GM21737 (cell line): ENCODE results near the gene SRMS.

ENCODE experiments used
- ATAC-seq: cut with Tn5 transposase; IDR thresholded peaks from one replicate; pipeline ENCODE4 v1.9.1; 2021; ENCODE audit warnings: mild to moderate bottlenecking, moderate library complexity; ENCODE audit not compliant: unreplicated experiment

The SRMS gene

DNA sequence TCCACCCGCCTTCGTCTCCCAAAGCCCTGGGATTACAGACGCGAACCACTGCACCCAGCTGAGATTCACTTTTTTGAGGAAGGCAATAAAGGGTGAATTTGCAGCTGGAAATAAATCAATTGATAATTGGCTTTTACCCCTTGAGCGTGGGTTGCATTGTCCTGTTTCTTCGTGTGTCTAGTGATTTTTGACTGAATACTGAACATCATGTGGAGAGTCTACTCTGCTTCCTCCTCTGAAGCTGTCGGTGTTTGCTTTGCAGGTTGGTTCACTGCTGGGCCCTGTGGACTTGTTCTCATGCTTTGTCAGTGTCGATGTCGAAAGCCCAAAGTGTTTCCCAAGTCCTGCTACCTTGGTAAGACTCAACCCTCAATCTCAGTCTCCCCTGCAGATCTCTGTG is 42.9 kb downstream of the SRMS start:
- ATAC-seq: no peak

DNA sequence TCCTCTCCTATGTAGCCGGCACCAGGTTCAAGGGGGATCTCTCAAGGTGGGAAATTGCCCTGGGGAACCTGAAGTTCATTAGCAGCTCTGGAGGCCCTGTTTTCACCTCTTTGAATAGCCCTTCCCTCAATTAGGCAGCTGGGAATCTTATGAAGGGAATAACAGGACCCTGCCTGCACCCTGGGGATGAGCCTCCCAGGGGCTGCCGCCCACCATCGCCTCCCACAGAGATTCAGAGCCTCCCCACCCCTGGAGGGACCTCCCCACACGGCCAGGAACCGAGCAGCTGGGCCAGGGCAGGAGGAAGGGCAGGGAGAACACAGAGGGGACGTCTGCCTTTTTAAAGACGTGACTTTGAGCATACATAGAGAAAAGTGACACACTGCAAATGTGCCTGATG is 44.0 kb downstream of the SRMS start:
- no peak for ATAC-seq

DNA sequence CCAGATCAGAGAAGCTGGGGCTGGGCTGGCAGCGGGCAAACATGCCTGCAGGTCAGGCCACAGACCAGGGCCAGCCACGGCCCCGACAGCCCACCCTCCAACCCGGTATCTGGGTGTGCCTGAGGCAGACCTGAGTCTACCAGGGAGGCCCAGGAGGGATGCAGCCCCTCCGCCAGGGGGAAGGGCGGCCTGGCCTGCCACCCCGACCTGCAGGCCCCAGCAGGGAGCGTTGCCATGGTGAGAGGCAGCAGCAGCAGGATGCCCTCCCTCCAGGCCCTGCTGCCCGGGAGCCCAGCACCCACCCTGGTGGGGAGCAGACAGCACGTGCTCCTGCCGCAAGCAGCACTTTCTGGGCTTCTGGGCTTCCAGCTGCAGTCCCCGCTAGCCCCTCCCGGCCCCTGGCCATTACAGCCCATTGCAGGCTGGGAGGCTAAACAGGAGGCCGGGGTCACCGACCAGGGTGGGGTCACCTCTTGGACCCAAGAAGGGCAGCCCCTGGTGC is 44.8 kb downstream of the SRMS start:
- no peak for ATAC-seq

DNA sequence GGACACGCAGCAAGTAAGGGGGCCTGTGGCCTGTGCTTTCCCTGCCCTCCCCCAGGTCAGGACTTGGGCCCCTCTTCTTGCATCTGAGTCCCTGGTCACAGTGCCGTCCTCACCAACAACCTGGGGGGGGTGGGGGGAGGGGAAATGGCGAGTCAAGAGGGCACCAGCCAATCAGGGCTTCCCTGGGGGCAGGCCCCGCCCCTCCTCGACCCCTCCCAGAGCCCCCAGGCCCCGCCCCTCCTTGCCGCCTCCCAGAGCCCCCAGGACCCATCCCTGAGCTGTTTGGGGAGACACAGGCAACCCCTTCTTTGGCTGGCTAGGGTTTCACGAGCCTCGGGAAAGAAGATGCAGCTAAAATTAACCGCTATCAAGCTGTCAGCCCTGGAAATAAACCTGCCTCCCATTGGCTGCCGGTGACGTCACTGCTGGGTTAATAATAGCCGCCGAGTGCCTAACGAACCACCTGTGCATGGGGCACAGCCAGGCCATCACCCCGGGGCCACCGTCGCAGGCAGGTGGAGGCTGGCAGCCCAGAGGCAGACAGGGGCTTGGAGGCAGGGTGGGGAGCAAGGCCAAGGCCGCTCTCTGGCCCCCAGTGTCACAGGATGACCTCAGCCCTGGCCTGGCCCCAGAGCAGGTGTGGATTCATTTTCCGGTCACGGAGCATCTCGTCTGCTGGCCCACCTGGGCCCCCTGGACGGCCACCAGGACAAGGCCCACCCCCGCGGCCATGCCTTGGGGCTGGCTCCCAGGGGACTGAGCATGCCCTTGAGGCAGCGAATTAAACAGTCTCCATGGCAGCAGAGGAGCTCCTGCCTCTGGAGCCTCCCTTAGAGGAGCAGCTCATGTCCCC is 45.5 kb downstream of the SRMS start:
- no peak for ATAC-seq

DNA sequence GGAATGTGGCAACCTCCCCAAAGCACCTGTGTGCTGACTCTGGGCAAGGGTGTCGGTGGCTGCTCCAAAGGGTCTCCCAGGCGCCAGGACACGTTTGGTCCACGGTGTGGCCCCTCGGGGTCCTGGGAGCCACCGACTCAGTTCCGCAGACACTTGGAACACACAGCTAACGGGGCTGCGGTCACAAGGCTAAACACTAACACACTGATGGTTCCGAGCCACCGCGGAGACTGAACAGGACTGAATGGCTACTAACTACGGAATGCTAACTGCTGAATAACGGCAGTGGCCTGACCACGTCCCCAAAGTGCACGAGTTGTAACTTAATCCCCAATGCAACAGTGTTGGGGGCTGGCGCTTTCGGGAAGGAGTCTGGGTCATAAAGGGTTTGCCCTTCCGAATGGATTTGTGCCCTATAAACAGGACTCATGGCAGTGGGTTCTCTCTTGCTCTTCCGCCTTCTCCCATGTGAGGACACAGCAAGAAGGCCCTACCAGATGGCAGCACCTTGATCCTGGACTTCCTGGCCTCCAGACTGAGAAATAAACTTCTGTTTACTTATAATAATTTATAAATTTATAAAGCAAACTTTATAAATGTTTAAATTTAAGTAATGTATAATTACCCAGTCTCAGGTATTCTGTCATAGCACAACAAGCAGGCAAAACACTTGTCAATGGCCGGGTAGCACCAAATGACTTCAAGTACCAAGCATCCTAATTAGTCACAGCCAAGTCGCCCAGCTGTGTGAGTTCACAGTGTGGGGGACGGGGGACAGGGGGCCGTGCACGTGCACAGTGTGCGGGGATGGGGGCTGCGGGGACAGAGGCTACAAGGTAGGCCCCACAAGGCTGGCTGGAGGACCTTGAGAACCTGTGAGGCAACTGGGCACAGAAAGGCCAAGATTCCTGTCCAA is 46.4 kb downstream of the SRMS start:
- no peak for ATAC-seq

DNA sequence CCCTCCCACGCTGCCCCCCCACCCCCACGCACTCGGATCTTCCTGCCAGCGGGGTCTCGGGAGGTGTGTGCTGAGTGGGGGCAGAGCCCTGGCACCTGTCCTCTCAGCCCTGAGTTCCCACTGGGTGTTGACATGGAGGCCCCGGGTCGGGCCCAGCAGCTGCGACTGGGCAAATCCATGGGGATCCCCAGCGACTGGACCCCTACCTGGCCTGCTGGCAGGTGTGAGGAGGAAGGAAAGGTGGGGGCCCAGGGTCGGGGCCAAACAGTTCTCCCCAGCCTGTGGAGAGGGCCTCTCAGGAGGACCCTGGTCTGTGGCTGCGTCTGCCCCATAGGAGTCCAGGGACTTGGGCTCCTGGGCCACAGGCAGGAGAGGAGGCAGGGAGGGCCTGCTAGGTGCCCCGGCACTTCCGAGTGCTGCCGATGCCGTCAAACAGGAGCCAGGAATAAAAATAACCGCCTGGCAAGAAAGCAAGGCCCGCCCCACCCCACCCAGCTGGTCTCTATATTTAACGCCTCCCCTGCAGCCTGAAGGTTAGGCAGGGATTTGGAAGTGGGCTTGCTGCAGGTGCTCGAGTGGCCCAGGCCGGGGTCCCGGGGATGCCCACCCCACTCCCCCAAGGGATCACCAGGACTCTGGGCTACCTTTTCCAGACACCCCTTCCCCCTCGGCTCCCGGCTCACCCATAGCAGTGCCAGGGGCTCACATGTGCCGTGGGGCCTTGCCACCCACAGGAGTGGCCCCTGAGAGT is 47.2 kb downstream of the SRMS start:
- ATAC-seq: no peak

DNA sequence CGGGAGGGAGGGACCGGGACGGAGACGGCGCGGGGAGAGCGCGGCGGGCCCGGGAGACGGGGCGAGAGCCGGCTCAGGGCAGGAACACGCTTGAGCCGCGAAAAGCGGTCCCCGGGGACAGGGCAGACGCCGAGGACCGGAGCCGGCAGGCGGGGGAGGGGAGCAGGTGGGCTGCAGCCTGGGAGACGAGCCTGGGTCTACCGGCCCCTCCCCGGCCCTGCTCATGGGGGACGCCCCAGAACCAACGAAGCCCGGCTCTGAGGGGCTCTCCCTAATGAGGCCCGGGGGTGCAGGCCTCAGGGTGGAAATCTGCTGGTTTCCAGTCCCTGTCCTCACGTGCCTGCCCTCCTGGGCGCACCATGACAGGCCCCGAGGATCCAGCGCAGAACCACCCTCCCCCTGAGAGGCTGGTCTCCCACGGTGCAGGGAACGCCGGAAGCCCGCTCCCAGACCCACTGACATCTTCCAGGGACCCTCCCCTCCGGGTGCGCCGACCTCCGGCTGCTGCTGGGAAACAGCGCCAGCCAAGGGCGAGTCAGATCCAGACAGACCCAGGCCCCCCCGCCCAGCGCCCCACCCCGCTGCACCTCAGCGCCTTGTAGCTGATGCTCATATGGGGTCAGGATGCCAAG is 48.1 kb downstream of the SRMS start:
- ATAC-seq: no peak

DNA sequence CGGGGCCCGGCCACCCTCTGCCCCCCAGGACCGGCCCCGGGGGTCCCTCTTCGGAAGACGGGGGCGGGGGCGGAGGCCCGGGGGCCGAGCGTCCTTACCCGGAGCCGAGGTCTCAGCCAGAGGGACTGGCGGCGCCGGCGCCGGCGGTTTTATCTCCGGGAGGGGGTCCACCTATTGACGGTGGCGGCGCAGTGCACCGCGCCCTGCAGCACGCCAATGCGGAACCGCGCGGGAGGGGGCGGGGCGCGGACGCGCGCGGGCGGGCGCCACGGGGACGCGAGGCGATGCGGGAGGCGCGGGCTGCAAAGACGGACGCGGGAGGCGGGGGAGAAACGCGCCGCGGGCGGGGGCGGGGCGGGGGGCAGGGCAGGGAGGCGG is 48.6 kb downstream of the SRMS start, which contains the start of gene EEF1A2:
Gene EEF1A2, minus strand, starts transcription at position 124 of the 378 bp plus-strand sequence. CDS start 1,320 bp downstream, outside the sequence.
- ATAC-seq: no peak

DNA sequence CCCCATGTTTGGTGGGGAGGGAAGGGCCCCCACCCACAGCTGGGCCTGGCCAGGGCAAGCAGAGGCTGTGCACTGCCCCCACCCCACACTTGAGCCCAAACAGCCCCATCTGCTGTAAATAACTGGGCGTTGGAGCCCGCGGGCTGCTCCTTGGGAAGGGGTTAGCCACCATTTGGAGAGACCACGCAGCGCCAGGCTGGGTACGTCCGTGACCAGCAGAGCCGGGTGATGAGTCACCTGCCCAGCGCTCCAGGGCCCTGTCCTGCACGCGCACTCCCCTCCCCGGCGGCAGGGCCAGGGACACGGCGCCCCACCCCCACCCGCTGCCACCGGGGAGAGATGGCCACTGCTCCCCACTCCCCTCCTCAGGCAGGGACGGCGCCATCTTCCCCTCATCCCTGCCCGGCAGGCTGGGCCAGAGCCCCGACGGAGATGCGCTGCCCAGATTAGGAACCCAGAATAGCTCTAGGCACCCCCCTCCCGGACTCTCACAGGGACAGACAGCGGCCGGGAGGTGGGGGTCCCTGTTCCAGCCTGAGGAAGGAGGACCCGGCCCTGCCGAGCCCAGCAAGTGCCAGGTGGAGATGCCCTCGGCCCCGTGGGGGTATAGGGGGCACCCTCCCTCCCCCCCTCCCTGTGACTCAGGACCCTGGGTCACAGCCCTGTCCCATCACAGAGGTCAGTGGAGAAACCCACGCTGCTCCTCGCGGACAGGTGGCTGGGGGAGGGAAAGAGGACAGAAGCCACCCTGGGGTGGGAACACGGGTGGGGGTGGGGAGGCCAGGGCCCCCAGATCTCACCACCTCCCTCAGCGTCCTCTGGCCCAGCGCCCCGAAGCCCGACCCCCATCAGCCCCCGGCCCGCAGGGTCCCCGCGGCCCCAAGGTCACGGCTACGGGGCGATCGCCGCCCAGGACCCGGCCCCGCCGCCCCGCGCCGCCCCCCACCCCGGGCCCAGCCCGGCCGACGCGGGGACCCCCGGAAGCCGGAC is 49.3 kb downstream of the SRMS start:
- ATAC-seq: no peak

DNA sequence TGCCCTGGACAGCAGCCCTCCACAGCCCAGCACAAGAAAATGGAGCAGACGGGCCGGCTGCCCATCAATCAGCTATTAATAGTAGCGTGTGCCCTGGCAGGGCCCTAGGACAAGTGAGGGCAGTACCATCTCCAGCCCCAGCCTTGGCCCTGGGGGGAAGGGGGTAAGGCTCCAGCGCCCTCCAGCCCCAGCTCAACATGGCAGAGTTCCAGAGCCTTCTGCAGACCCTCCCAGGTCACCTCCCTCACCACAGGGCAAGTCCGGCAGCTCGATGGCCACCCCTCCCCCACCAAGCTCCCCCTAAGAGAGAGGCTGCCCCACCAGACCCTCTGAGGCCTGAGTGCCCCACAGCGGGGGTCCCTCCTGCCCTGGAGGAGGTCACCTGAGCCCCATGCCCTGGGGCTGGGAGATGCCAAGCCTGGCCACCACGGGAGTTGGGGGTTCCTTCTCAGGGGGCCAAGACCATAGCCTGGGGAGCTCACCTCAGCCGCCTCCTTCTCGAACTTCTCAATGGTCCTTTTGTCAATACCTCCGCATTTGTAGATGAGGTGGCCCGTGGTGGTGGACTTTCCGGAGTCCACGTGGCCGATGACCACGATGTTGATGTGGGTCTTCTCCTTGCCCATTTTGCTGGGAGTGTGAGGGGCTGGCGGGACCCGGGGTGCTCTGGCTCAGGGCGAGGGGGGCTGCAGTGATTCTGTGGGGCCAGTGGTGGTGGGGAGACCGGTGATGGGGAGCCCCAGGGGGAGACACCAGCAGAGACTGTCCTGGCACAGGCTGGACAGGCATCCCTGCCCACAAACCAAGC is 50.2 kb downstream of the SRMS start:
- ATAC-seq: no peak

DNA sequence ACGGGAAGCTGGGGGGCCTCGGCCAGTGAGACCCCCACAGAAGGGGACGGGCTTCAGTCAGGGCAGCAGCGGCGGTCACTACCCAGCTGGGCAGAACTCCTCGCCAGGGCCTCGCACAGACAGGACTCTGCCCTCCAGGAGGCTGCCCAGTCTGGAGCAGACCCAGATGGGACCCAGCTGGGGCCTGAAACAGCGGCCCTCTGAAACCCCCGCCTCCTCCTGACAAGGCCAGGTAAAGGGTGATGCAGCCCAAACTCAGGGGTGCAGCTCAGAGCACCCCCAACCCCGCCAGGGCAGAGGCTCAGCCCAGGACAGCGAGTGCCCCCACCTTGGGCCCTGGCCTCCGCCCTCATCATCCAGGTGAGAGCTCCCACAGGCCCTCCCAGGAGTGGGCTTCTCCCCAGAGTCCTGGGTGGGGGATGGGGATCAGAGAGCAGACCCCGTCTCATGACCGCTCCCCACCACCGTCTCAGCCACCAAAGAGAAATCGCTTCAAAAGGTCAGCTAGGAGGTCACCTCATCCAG is 50.9 kb downstream of the SRMS start:
- ATAC-seq: no peak

DNA sequence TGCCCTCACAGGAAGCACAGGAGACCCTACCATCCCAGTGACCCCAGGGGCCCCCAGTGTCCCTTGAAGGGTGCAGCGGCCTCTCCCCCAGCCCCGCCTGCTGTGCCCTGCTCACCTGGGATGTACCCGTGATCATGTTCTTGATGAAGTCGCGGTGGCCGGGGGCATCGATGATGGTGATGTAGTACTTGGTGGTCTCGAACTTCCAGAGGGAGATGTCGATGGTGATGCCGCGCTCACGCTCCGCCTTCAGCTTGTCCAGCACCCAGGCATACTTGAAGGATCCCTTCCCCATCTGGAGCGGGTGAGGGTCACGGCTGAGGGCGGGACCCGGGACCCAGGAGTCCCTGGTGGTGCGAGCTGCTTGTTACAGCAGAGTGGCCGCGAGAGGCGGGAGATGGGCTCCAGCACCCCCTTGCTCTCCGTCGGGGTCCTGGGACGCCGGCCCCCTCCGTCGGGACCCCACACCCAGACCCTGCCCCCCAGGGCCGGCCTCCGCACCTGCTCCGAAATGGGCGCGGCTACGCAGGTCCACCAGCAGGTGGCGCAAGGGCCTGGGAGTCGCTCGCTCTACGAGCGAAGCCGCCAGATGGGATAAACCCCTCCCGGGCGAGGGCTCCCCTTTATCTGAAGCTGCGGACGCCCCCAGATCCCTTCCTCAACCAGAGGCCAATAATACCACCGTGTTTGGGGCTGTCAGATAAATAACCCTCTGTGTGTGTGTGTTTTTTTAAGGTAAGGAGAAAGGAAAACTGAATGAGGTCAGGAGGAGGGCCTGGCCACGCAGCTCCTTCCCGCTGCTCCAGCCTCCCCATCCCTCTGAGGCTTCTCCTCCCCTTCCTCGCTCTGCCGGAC is 51.6 kb downstream of the SRMS start:
- no peak for ATAC-seq

DNA sequence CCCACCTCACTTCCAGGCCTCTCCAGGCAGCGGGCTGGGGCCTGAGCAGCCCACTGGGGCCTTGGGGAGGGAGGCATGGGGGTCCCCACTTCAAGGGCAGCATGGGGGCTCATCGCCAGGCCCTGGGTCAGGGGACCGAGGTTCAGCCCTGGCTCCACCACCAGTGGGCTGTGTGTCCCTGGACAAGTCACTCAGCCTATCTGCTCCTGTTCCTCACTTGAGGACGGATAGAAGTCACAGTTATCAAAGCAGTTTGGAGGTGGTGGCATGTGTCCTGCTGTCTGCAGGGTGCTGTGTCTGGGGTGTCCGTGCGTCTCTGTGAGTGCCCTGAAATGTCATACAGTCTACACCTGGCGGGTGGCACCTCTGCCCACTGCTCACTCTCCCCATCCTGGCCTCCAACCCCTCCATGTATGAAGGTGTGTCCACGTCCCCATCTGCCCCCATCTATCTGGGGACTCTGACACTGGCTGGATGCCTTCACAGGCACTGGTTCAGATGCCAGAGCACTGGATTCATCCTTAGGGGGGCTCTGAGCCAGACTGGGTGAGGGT is 52.3 kb downstream of the SRMS start:
- ATAC-seq: no peak

DNA sequence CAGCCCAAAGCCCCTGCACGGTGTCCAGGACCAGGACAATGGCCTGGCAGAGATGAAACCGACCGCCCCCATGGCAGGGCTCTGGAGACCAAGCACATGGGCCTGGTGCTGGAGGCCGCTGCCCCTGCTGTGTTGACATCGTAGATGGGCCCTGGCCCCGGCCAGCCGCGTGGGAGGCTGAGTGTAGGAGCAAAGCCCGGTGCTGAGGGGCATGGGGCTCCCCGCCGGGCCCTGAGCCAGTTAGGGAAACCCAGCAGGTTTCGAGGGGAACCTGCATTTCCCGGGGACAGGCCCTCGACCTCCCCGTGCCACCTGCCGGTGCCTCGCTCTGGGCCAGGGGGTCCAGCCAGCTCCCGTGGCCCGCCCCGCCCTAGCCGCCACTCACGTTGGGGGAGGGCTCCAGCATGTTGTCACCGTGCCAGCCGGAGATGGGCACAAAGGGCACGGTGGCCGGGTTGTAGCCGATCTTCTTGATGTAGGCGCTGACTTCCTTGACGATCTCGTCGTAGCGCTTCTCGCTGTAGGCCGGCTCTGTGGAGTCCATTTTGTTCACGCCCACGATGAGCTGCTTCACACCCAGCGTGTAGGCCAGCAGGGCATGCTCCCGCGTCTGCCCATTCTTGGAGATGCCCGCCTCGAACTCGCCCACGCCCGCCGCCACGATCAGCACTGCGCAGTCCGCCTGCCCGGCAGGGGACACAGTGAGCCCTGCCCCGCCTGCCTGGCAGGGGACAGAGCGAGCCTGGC is 53.0 kb downstream of the SRMS start:
- no peak for ATAC-seq

DNA sequence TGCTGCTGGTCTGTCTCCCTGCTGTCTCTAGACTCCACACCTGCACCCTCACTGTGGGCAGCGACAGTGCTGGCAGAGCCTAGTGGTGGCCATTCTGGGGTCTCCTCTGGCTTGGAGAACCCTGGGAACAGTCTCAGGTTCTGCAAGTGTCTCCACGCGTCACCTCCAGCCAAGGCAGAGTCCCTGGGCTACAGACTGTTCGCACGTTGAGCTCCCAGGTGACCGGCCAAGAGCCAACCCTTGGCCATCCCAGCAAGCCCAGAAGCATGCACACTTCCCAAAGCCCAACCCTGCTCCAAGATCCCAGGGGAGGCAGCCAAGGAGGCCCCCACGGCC is 53.5 kb downstream of the SRMS start:
- no peak for ATAC-seq

DNA sequence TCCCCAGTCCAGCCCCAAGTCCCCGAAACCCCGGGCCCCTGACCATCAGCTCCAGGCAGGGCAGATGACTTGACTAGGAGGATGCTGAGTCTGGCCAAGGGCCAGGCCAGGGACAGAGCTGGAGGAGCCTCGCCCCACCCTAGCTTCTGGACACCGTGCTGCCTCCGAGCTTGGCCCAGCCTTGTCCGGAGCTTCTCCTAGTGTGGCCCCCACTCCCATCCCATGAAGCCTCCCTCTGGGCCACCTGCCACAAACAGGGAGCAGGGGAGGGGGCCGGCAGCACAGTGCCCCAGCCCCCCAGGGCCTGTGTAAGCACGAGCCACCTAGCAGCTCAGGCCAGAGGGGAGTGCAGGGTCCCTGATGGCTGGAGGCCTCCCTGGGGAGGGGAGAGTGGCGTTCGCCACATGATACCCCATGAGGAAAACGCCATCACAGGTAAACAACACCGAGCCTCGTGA is 54.0 kb downstream of the SRMS start:
- ATAC-seq: no peak
